Activated CD8-positive, alpha-beta memory T cell treated with anti-CD3 and anti-CD28 coated beads for 48 hours (primary cell): ENCODE results near the gene CCL11.
"Not testable (repeated sequence)": the region's sequence is repeated elsewhere in the genome, so short reads cannot be mapped to it uniquely, and the experiment has no call there.

Experiments used
- DNase-seq, 3 experiments: peaks; one replicate each; pipeline ENCODE4 v3.0.0-alpha.2; 2020; ENCODE audit warnings: low read depth in 2 of 3, low spot score in 2 of 3

CCL11 gene

DNA sequence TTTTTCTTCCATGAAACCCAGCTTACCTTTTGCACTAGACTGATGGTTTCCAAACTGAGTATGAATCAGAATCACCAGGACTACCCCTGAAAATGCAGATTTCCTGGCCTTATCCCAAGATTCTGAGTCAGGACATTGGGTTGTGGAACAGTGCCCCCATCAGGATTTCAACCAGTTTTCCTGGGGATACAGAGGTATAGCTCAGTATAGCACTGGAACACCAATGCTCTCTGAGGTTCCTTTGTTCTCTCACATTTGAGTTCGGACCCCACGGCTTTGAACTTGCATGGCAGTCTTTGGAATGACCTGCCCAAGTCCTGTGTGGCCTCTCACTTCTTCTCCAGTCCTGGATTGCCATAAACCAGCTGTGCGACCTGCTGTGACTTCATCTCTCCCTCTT is 20.9 kb downstream of the CCL11 start:
- DNase-seq, result no peak

DNA sequence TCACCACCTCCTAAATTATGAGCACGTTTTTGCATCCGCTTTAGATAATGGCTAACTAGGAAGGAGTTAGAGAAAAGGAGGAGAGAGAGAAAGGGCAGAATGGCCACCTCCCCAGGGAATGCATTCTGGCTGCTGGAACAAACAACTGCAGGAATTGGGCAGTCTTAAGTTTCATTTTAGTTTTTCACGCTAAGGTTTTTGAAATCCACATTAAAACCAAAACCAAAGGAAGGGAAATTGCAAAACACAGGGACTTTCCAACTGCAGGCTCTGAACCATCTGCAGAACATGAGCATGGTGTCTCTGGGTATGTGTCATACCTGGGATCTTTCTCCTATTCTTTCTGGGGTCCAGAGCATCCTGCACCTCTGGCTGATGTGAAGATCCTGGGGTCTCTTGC is 21.6 kb downstream of the CCL11 start:
- no peak for DNase-seq

DNA sequence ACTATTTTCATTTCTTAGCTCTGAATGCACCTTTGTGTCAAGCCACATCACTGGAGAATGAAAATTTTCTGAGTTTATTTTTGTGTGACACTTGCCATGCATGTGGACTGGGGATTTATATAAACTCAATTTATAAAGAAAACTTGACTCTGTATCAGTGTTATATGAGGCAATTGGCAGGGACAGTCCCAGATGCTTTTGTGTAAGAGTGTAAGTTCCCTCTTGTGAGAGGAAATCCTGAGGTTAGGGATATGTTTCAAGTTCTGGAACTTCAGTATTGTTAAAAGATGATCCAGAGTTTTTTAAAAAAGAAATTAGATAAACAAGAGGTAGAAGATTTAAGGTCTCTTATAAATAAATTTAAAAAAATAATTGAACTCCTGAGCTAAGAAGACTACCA is 22.8 kb downstream of the CCL11 start:
- DNase-seq, result no peak

DNA sequence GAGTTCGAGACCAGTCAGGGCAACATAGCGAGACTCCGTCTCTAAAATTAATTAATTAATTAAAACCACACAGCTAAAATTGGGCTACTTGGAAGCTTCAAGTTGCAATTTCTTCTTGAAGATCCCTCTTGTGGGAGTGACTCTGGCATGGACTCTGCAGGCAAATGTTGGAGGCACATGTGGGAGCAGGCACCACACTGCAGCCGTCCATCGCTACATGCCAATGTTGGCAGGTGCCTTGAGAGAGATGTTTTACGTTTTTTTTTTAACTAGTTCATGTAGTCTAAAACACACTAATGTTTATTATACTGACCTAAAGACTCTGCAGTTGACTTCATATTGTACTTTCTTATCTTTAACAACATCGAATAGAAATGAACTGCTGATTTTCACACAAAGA is 25.7 kb downstream of the CCL11 start:
- DNase-seq, result no peak

DNA sequence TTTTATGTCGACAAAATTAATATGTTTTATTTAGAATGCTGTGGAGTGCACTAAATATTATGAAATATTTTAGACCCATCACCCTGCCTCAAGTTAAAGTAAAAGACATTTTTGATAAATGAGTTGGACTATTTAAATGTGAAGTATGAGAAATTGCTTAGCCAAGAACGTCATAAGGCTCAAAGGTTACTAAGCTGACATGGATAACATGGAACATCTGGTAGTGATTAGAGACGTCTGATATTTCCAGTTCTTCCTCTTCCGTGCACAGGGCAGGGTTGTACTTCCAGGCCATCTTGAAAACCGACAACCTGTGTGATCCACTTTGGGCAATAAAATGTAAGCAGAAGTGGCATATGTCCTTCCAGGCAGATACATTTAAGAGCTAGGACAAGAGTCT is 26.5 kb downstream of the CCL11 start:
- DNase-seq, result no peak

DNA sequence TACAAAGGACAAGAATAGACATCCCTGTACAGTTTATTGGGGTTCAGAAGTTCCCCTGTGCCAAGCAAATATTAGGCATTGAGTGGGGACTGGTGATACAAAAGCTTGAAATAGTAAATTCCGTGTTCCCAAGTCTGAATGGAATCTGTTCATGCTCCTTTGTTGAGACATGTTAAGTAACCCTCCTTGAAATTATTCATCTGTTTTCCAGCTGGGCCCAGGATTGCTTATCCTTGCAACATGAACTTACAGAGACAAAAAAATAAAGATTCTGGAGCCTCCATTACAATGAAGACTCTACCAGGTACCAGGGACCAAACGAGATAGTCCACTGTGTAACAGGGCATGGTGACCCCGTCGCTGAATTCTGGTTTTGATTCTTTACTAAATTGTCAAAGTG is 27.6 kb downstream of the CCL11 start:
- no peak for DNase-seq

DNA sequence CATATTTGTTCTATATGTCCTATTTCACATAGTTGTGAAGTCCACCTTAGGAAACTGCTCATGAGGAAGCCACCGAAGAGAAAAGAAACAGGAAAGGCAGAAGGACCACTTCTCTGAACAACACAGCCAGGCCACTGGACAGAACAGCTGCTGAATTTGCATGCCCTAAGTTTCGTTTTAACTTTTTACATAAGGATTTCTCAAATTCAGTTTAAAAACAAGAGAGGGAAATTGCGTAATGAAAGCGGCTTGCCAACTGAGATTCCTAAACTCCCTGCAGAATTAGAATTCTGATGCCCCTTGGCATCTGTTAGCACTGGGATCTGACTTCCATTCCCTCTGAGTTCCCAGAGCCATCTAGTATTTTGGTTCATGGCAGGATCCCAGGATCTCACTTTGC is 28.7 kb downstream of the CCL11 start:
- no peak for DNase-seq

DNA sequence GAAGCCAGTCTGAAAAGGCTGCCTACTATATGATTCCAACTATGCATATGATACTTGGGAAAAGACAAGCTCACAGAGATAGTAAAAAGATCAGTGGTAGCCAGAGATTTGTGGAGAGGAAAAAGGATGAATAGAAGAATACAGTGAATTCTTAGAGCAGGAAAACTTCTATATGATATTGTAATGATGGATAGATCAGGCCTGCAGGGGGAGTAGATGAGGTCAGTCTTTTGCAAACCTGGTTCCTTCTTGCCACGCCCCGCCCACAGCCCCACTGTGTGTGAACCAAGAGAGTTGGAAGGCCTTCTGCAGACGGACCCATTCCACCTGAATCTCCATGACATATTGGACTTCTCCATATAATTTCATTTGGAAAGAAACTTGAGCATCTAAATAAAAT is 32.9 kb downstream of the CCL11 start:
- DNase-seq, result no peak

DNA sequence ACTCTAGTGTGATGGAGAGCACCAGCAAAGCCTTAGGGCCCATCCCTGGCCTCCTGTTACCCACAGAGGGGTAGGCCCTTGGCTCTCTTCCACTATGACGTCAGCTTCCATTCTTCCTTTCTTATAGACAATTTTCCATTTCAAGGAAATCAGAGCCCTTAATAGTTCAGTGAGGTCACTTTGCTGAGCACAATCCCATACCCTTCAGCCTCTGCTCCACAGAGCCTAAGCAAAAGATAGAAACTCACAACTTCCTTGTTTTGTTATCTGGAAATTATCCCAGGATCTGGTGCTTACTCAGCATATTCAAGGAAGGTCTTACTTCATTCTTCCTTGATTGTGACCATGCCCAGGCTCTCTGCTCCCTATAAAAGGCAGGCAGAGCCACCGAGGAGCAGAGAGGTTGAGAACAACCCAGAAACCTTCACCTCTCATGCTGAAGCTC is 33.5 kb downstream of the CCL11 start, which contains the start of gene CCL8:
Gene CCL8, plus strand, starts transcription at position 397 of the 445 bp plus-strand sequence. CDS start 67 bp downstream, outside the sequence.
- no peak for DNase-seq

DNA sequence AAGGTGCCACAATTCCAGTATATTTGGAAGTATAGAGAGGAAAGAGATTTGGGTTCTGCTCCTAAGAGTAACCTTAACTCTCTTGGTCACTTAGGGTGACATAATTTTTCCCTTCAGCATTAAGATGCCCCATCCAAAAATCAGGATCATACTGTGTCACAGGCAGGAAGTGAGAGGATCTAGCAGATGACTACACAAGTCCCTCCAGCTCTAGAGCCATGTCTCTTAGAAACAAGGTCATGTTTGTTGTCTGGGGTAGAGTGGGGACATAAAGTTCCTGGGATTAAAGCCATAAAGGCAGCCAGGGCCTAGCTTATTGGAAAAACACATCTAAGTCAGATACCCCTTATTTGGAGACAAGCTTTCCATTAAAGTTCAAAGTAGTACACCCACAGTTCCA is 36.4 kb downstream of the CCL11 start:
- DNase-seq, result no peak

DNA sequence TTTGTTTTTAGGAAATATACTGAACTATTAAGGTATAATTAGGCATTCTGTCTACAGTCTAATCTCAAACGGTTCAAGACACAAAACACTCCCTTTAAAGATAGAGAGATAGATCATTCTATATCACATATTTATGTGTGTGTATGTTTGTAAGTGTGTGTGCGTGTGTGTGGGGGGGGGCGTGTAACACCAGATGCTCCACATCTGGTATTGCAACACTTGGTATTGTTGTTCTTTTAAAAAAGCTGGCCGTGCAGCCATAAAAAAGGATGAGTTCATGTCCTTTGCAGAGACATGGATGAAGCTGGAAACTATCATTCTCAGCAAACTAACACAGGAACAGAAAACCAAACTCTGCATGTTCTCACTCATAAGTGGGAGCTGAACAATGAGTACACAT is 42.0 kb downstream of the CCL11 start:
- DNase-seq, result not testable (repeated sequence)

DNA sequence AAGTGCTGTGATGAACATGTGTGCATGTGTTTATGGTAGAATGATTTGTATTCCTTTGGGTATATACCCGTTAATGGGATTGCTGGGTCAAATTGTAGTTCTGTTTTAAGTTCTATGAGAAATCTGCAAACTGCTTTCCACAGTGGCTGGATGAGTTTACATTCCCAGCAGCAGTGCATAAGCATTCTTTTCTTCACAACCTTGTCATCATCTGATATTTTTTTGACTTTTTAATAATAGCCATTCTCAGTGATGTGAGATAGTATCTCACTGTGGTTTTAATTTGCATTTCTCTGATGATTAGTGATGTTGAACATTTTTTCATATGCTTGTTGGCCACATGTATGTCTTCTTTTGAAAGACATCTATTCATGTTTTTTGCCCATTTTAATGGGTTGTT is 52.2 kb downstream of the CCL11 start:
- DNase-seq, result no peak
